Osteoblast (primary cell): ENCODE measurements around the gene EMILIN3. TPM values are rescaled to one million over a fixed set of nuclear protein-coding genes. Genes with fewer than 3 reads are reported as not detected.

Source experiments
- DNase-seq: peaks from one replicate; pipeline ENCODE4 v3.0.0; 2011; ENCODE audit warnings: low spot score, mixed read lengths; ENCODE audit not compliant: insufficient read length; ENCODE audit errors: missing footprints
- H2AFZ ChIP-seq: 2 replicates; pipeline ENCODE4 v1.6.0; 2011; ENCODE audit warnings: mild to moderate bottlenecking, low read length
- H3K27ac ChIP-seq: 2 replicates; pipeline ENCODE4 v1.5.1; 2011; ENCODE audit warnings: mild to moderate bottlenecking, low read depth, low read length, moderate library complexity
- H3K27me3 ChIP-seq: 2 replicates; pipeline ENCODE4 v1.6.0; 2012; ENCODE audit warnings: mild to moderate bottlenecking, control low read depth, inconsistent platforms, low read length, moderate library complexity; ENCODE audit not compliant: insufficient read depth
- H3K36me3 ChIP-seq: 2 replicates; pipeline ENCODE4 v1.5.1; 2011; ENCODE audit warnings: mild to moderate bottlenecking, low read length, control low read depth, moderate library complexity; ENCODE audit not compliant: insufficient read depth
- H3K4me1 ChIP-seq: 2 replicates; pipeline ENCODE4 v1.5.1; 2011; ENCODE audit warnings: mild to moderate bottlenecking, low read length, control low read depth, moderate library complexity; ENCODE audit not compliant: insufficient read depth
- H3K4me2 ChIP-seq: 2 replicates; pipeline ENCODE4 v1.6.0; 2011; ENCODE audit warnings: mild to moderate bottlenecking, low read length; ENCODE audit not compliant: insufficient read depth
- H3K4me3 ChIP-seq: fragments of 200-600 bp; sonication (generic); 3 replicates; pipeline ENCODE4 v1.5.1; 2012; ENCODE audit warnings: mild to moderate bottlenecking, low read length, inconsistent platforms; ENCODE audit not compliant: insufficient read depth
- H3K79me2 ChIP-seq: 2 replicates; pipeline ENCODE4 v1.6.0; 2012; ENCODE audit warnings: mild to moderate bottlenecking, low read length, control low read depth, inconsistent platforms; ENCODE audit not compliant: insufficient read depth
- H3K9me3 ChIP-seq: 2 replicates; pipeline ENCODE4 v1.5.1; 2011; ENCODE audit warnings: low read depth, low read length, control low read depth
- H4K20me1 ChIP-seq: 2 replicates; pipeline ENCODE4 v1.6.0; 2012; ENCODE audit warnings: mild to moderate bottlenecking, low read length, control low read depth; ENCODE audit not compliant: insufficient read depth
- CTCF ChIP-seq: IDR thresholded peaks from 2 replicates; pipeline ENCODE4 v1.5.1; 2011; ENCODE audit warnings: mild to moderate bottlenecking, low read depth, low read length, moderate library complexity; ENCODE audit errors: extremely low read depth
- total RNA-seq: library from RNA; depleted of rRNA; stranded (reverse); fragments of >200 nt; gene quantifications from 2 replicates; pipeline ENCODE4 v1.2.3, GENCODE V29; 2012

The EMILIN3 gene
- total RNA-seq, 1 donor, result not detected

- Histone ChIP-seq H3K4me3 (no peak overlapping the region), H3K4me1 (no peaks in the 10 kb centered on the region), H3K27ac (no peak overlapping the region), H3K27me3 (peaks cover 4% of the 10 kb centered on the region), H3K36me3 (no peaks in the 10 kb centered on the region), H3K79me2 (no peaks in the 10 kb centered on the region), H3K9me3 (no peaks in the 10 kb centered on the region), H3K4me2 (no peak overlapping the region), H4K20me1 (no peaks in the 10 kb centered on the region), H2AFZ (no peak overlapping the region)
- DNase-seq, result no peak
- TF ChIP-seq CTCF, result no peak
Observed at GRCh38 chr20:41376349-41376748, 9.7 kb upstream of the EMILIN3 start.

GRCh38 chr20:41375846-41376245, 9.2 kb upstream of the EMILIN3 start:
- no peak overlapping the region for H3K4me3 ChIP-seq
- no peak overlapping the region for H2AFZ ChIP-seq
- H3K27me3 ChIP-seq, result peaks cover 4% of the 10 kb centered on the region
- H4K20me1 ChIP-seq, result no peaks in the 10 kb centered on the region
- no peak for TF ChIP-seq CTCF
- no peaks in the 10 kb centered on the region for H3K4me1 ChIP-seq
- no peaks in the 10 kb centered on the region for H3K9me3 ChIP-seq
- no peak overlapping the region for H3K4me2 ChIP-seq
- H3K27ac ChIP-seq, result no peak overlapping the region
- H3K79me2 ChIP-seq, result no peaks in the 10 kb centered on the region
- H3K36me3 ChIP-seq, result no peaks in the 10 kb centered on the region
- no peak for DNase-seq

GRCh38 chr20:41373931-41374920, 7.6 kb upstream of the EMILIN3 start:
- Histone ChIP-seq H3K4me3 (no peak overlapping the region), H3K27me3 (peaks cover under 1% of the 10 kb centered on the region), H3K27ac (no peak overlapping the region), H4K20me1 (no peaks in the 10 kb centered on the region), H3K36me3 (no peaks in the 10 kb centered on the region), H3K4me2 (no peak overlapping the region), H3K9me3 (no peaks in the 10 kb centered on the region), H3K4me1 (no peaks in the 10 kb centered on the region), H2AFZ (no peak overlapping the region), H3K79me2 (no peaks in the 10 kb centered on the region)
- TF ChIP-seq CTCF, result no peak
- DNase-seq, result peak; percentile 81

- TF ChIP-seq CTCF, result no peak
- Histone ChIP-seq H3K4me3 (no peak overlapping the region), H3K27ac (no peak overlapping the region), H3K9me3 (no peaks in the 10 kb centered on the region), H2AFZ (no peak overlapping the region), H3K36me3 (no peaks in the 10 kb centered on the region), H3K4me2 (no peak overlapping the region), H3K27me3 (peaks cover 3% of the 10 kb centered on the region), H3K79me2 (no peaks in the 10 kb centered on the region), H4K20me1 (no peaks in the 10 kb centered on the region), H3K4me1 (no peaks in the 10 kb centered on the region)
- peak; percentile 68 for DNase-seq
Observed at GRCh38 chr20:41373251-41373783, 6.7 kb upstream of the EMILIN3 start.
